ENCODE measurements around the gene PTAFR.

The PTAFR gene, protein sequence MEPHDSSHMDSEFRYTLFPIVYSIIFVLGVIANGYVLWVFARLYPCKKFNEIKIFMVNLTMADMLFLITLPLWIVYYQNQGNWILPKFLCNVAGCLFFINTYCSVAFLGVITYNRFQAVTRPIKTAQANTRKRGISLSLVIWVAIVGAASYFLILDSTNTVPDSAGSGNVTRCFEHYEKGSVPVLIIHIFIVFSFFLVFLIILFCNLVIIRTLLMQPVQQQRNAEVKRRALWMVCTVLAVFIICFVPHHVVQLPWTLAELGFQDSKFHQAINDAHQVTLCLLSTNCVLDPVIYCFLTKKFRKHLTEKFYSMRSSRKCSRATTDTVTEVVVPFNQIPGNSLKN

DNA sequence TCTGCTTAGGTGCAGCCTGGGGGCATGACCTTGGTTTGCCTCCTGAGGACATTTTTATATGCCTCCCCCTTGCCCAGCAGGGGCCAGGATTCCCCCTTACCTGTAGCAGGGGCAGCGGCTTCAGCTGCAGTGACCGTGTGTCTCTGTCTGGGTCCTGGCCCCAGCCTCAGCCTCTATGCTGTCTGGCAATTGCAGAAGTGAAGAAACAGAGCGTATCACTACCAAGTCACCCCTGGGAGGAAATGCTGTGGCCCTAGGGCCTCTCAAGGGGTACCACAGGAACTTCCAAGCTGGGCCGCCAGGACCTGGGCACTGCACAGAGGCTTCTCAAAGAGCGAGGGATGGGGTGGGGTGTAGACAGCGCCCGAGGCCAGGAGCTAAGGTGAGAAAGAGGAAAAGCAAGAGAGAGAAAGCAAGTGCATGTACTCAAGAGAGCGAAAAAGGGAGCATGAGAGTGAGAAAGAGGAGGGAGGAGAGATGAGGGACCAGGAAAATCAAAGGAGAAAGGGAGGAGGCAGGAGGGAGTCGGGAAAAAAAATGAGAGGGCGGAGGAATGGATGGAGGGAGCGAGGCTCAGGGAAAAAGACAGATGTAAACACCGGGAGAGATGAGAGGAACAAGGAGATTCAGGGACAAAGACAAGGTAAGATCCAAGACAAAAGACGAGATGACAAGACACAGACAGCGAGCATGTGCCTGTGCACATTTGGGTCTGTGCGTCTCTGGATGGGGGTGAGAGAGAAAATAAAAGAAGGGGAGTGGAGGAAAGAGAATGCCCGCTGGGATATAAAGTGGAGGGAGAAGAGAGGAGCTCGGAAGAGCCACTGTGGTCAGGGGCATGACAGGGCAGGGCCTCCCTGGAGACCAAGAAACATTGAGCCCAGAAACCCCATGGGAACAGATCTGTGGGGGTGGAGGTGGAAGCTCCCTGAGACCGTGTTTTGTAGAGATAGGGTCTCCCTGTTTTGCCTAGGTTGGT is at the start of gene PTAFR:
PTAFR (minus strand) TSS at position 199 of the 979 bp plus-strand sequence. CDS start 25,669 bp downstream, outside the sequence.
- no peak for DNase-seq

DNA sequence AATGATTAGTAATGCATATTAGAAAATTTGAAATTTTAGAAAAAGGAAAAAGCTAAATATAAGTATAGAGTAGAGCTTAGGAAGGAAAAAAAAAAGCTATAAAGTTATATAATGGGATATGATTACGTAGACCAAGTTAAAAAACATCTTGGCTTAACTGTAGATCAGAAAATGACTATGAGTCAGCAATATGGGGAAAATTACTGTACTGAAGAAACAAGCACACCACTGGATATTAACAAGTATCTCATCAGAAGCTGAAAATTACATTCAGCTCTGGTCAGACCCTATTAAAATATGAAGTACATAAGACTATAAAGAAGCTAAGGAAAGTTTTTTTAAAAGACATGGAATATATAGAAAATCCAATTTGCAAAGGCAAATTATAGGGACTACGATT is 36.8 kb upstream of the PTAFR start:
- no peak for DNase-seq

DNA sequence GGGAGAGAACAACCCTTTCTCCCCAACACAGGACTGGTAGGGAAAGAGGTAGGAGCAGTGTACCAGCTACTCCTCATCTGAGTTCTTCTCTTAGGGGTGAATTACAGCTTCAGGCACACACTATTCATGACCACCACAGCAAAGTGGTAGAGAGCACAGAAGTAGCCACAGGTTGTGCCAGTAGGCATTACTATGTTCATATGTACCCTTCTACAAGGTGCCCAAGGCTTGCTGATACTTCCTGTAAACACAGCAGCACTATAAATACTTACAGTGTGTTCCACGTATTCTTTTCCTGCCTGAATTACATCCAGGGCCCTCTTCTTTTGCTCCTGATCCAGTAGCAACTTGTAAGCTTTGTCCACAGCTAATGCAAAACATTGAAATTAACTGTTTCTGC is 33.2 kb upstream of the PTAFR start:
- no peak for DNase-seq

DNA sequence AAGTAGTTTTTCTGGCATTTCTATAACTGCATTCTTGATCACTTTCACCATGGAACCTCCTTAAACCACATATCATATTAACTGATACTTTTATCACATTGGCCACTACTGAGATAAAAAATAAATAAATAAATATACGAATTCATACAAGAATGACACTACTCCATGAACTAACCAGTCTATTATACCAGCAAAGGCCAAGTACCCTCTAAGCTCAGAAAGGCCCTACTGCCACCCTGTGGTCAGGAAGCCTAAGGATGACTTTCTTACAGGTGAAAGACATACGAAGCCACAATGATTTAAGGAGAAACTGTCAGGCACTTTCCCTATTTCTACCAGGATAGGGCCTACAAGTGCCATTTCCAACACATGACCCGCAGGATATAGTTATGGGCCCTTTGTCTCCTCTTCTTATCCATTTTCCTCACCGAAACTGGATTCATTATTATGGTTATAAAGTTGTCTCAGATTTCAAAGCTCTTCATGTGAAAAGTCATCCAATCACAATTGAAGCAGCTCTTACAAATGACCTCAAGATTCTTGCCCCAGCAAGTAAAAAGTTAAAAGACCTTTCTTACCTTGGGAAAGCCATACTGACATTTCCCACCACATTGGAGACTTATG is 32.4 kb upstream of the PTAFR start:
- DNase-seq, result peak in 2 of 4 experiments; percentile 8 to 31

DNA sequence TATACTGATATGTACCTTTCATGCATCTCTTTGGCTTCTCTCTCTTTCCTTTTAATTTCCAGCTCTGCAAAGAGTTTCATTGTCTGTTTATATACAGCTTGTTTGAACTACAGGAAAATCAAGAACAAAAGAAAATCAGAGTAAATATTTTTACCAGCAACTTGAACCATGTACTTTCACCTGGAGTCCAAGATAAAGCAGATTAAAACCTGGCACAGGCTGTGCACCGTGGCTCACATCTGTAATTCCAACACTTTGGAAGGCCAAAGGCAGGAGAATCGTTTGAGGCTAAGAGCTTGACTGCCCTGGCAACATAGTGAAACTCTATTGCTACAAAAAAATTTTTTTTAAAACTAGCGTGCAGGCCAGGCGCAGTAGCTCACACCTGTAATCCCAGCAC is 28.8 kb upstream of the PTAFR start:
- DNase-seq, result no peak

DNA sequence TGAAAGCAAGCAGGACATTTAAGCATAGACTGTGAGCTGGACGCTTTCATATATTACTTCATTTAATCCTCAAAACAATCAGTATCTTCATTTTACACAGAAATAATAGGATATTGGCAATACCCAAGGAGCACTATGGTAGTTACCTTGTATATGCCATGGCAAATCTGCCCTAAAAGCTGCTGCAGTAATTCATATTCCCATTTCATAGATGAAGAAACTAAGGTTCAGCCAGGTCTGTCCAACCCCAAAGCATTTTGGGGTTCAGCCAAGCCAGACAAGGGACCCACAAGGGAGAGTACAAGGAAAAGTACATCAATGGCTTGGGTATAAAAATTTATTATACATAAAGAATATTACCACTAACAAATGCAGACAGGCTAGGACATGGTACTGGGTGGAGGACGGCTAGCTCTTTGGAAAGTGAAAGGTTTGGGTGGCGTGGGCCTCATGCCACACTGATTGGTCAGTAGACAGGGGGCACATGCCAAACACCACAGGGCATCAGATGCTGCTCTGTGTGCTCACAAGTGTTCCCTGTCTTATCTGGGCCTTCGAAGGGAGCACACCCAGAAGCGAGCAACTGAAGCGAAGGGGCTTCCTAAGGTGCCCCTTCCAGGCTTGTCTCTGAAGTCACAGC is 23.9 kb upstream of the PTAFR start:
- DNase-seq, result no peak

DNA sequence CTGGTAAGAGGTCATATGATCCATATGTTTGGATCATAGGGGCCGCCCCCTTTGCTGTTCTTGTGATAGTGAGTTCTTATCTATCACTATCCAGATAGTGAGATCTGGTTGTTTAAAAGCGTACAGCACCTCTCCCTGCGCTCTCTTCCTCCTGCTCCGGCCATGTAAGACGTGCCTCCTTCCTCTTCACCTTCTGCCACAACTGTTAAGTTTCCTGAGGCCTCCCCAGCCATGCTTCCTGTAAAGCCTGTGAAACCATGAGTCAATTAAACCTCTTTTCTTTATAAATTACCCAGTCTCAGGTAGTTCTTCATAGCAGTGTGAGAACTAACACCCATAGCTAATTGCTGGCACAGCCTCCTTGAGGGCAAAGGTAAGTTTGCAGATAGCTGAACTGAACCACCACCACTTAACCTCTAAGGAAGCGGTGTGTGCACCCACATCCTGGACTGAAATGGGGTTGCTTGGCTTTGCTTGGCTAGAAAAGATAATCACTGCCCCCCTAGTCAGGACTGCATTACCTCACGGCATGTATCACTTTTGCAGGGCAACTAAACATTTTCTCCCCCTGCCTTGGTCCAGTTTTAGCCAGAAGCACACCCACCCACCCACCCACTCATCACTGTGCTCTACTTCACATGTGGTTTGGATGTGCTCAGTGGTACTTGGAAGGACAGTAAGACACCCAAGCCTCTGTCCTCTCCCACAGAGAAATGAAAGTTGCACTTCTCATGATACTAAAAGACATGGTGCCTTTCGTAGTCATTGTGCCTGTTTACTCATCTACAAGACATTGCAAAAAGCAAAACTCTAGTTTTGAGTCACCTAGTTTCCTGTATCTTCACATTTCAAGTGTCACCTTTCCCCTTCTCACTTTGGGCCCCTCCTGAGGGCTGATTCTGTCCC is 23.1 kb upstream of the PTAFR start:
- DNase-seq, result peak in 2 of 4 experiments; percentile 8 to 17

DNA sequence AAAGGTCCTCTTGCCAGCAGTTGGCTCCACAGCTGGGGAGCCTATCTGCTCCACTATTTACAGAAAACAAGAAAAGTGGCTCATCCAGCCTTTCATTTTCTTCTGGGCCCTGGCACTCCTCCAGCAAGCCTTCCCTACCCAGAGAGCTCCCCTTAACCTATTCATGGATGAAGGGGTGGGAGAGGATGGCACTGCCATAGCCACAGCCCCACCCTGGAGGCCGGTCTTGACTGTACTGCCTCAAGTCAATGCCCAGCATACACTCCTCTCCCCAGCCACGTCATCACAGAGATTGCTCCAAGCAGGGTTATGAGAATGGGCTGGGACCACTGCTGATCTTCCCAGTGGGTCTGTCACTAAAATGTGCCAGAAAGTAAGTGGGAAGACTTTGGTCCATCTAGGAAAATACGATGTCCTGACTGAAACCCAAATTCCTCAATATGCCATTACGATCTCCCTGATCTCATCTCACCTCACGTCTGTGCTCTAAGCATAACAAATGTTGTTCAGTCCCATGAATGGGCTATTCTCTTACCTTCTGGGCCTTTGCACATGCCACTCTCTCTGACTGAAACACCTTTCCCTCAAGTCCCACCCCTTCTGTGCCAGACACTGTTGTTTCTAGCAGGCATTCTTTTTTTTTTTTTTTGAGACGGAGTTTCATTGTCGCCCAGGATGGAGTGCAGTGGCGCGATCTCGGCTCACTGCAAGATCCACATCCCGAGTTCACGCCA is 21.4 kb upstream of the PTAFR start:
- no peak for DNase-seq

DNA sequence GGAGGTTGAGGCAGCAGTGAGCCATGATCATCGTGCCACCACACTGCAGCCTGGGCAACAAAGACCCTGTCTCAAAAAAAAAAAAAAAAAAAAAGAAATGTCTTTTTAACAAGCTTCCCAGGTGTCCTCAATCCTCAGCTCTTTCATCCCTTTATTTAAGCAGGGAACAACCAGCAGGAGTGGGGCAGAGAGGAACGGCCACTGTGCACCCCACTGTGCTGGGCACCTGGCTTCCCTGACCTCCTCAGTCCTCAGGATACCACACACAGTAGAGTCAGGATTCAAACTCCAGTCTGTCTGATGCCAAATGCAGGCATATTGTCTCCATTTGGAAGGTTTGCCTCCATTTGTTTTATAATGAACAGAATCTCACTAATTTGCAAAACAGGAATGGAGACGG is 19.8 kb upstream of the PTAFR start:
- DNase-seq, result no peak

DNA sequence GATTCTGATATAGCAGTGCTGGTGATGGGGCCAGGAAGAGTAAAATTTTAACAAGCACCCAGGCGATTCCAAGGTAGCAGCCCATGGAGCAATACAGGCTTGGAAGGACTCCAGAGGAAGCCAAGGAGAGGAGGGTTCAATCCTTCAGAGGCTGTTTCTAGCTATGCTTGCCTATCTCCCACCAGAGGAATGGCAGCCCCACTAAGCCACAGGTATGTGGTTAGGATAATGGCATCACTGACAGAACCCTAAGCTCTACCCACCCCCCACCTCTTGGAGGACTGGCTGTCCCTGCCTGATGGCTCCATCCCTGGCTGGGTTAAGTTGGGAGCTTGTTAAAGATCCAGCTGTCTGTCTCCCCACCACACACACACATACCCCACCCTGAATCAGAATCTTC is 19.3 kb upstream of the PTAFR start:
- no peak for DNase-seq

DNA sequence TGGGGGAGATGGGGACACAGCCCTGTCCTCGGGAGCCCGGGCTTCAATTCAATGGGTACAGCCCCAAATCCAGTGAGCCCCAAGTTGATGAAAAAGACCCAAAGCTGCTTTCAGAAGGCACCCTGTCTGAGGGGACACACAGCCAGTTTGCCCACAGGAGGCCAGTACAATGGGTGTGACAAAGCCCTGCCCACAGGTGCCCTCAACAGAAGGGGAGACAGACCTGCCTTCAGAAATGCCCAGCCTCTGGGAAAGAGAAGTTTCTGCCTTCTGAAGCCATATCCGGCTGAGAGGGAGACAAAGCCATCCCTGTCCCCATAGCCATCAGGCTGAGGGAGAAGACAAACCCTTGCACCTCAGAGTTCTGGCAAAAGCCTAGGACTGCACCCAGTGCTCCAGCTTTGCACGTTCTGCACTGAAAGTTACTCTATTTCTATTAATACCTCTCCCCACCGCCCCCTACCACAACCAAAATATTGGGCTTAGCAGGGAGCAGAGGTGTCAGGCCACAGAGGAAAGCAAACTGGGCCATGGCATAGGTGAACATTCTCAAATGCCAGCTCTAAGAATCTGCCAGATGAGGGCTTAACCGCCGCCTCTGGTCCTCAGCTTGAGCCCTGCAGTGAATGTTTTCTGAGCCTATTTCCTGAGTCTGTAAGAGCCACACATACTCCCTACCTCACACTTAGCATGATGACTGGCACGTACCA is 18.0 kb upstream of the PTAFR start:
- no peak for DNase-seq

DNA sequence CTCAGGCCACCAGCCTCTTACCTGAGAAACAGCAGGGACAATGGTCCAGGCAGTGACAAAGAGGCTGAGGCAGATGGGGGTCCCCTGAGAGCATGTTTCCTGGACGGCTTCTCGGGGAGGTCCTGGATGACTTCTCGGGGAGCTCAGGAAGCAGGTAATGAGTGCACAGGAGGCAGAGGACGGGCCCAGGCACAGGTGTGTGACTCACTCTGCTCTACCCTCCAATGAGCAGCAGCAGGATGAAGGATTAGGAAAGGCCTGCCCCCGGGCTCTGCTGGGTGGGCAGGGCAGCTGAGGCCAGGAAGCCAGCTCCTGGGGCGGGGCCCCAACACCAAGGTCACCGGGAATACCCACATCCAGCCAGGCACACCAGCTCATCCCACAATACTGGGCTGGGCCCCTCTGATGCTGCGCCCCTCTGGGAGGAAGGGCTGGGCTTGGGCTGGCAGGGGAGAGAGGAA is 17.2 kb upstream of the PTAFR start:
- DNase-seq, result no peak

DNA sequence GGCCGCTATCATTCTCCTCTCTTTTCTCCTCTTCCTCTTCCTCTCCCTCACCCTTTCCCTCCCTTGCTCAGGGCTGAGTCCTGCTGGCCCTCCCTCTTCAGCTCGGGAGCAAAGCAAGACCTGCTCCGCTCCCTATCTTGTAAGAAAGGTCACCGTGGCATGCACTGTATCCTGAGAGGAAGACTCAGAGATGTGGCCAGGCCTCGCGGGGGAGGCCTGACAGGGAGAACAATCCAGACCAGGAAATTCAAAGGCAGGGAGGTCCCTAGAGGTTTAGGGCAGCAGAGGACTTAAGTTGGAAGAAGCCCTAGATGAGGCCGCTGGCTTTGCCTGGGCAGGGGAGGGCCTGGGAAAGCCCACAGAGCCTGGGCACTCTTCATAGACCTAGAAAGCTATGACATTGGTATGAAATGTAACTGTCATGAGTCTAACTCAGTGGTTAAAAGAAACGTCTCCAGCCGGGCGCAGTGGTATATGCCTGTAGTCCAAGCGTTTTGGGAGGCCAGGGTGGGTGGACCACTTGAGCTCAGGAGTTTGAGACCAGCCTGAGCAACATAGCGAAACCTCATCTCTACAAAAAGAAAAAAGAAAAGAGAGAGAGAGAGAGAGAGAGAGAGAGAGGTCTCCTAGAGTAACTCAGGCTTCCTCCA is 14.6 kb upstream of the PTAFR start:
- DNase-seq, result no peak

DNA sequence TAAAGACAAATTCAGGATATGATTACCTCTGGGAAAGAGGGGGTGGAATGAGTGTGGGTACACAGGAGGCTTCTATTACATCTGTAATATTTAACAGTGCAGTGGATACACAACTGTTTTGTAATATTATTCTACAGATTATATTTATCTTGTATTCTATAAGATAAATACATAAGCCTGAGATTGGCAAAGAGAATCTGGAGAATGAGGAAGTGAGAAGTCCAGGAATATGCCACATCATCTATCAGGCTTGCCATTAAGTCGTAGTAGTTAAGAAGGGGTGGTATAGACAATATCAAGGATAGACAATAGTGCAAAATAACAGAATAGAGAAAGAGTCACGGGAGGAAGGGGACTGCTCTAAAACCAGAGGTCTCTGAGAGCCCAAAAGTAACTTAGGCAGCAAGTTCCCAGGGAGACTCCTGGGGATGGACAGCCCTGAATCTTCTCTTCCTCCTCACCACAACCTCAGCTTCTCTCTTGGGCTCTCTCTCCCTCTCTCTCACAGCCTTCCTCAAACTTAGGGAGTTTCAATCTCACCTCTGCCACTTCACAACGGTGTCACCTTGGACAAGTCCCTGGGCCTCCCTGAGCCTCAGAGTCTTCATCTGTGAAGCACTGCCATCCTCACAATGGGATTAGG is 14.0 kb upstream of the PTAFR start:
- no peak for DNase-seq

DNA sequence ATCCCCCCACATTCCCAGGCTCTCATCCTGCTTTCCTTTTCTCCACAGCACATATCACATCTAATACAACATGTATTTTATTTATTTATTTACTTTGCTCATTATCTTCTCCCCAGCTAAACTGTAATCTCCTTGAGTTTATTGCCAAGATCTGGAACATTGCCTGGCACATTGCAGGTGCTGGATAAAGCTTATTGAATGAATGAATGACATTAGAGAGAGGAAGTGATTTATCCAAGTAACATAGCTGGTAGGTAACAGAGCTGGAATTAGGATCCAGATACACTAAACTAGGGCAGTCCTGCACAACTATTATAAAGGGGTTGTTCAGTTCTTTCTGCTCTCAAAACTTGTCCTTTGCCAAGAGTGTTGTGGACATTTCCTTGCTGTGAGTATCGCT is 8.6 kb upstream of the PTAFR start:
- DNase-seq, result no peak

DNA sequence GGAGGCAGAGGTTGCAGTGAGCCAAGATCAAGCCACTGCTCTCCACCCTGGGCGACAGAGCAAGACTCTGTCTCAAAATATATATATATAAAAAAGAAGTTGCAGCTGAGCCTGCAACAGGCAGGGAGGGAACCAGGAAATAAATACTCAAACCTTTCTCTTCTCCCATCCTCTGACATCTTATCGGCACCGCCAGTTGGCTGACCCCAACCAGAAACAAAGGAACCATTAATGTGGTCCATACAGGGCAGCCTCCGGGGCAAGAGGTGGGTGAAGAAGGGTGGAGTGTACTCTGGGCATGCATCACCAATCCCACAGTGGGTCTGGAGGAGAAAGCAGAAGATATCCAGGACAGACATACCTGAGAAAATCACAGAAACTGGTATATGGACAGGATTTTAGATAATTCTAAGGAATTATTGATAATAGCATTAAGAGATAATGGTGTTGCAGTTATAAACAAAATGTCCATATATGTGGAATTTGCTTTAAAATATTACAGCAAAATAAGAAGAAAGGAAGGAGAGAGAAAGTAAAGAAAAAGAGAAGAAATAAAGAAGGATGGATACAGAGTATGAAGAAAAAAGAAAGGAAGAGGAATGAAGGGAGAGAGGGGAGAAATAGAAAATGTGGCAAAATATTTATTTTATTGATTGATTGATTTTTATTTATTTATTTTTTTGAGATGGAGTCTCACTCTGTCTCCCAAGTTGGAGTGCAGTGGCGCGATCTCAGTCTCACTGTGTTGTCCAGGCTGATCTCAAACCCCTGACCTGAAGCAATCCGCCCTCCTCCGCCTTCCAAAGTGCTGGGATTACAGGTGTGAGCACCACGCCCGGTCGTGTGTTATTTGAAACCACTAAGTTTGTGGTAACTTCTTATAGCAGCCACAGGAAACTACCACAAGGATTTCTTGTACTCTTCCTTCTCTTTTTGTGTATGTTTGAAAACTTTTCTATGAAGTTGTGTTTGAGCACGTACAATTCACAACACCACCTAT is 4.1 kb upstream of the PTAFR start:
- no peak for DNase-seq

DNA sequence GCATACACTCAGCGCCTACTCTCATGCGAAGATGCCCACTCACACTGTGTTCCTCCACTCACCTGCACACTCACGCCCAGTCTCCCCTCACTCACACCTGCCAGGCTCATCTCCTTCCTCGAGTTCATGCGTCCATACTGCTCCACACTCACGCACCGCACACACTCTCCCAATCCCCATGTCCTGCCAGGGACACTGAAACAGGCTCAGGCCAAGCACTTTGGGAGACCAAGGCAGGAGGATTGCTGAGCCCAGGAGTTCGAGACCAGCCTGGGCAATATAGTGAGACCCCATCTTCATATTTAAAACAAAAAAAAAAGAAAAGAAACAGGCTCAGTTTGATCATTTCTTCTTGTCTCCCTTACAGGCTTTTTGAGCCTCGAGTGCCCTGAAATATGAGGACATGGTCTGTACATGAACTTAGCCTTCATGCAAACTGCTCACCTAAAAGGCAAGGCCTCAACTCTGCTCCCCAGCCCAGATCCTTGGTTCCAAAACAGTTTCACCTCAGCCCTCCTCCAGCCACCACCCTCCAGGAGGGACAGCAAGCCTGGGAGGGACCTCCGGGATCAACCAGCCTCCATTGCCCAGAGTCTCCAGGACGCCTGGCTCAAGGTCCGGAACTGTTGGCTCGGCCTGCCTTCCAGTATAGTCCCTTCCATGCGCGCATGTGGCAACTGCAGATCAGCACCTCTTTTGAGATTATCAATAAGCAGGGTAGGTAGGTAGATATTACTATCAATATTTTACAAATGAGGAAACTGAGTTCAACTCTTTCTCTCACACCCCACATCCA is 2.4 kb upstream of the PTAFR start:
- no peak for DNase-seq

Measured in activated naive CD4-positive, alpha-beta T cell (primary cell).